Stimulated activated CD8-positive, alpha-beta memory T cell treated with anti-CD3 and anti-CD28 coated beads, Interleukin-15, amount 100 ng/mL, for 48 hours (primary cell): ENCODE data around the gene TRIM61.
"Not testable (repeated sequence)": the region's sequence is repeated elsewhere in the genome, so short reads cannot be mapped to it uniquely, and the experiment has no call there.

Source experiments
- DNase-seq, 2 donors: peaks; one replicate each; pipeline ENCODE4 v3.0.0-alpha.2; 2020; ENCODE audit warnings: low read depth in 2 of 2

TRIM61 gene

DNA sequence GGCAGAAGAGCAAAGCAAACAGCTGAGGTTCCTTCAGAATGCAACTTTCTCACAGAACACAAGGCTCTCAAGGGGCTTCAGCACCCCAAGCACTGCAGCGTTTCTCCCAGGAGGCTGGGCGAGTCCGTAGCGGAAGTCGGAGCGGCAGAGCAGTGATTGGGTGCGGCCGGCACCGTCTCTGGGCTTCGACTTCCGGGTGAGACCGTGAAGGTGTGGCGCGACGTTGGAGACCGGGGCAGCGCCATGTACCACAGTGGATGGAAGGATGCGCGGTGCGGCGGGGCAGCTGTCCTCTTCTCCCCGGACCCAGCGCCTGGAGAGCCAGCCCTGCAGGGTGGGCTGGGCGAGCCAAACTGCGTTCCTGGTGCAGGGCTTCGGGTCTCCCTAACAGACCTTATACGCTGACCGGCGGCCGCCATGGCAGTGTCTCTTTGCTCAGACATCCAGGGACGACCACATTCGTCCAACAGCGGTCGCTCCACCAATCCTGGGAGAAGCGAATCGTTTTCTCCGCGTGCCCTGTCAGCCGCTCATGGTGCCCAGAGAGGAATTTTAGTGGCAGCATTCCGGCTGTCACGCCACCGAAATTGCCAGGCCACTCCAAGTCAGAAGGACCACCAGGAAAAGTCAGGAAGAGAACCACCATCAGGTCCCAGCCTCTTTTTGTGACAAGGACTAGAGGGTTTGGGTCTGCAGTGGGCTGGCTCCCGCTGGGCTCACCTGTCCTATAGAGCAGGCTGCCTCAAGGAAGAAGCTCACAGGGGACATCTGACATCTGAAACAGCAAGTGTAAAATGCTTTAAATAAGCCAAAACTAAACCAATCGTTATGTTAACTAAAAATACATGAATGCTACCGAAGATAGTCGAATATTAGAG is 20.5 kb downstream of the TRIM61 start:
- peak; percentile 69 to 73 for DNase-seq

GRCh38 chr4:164955107-164955805 is 22.2 kb downstream of the TRIM61 start:
- no peak for DNase-seq

DNA sequence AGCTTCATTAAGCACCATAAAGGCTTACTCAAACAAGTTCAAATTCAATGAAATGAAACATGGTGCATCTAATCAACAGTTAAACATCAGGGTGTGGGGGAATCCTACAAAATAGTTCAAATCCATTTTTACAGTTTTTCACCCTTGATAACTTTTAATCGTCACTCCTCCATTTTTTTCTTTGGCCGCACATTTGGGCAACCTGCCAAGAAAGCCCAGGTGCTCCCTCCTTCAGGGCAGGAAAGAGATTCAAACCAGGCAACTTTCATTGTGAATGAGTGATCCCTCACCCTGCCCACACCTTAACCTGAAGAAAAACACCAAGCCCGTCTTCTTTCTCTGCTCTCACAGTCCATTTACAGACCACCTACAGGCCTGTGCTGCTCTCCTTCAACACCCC is 24.9 kb downstream of the TRIM61 start:
- no peak for DNase-seq

GRCh38 chr4:164949448-164950143 is 27.9 kb downstream of the TRIM61 start:
- no peak for DNase-seq

DNA sequence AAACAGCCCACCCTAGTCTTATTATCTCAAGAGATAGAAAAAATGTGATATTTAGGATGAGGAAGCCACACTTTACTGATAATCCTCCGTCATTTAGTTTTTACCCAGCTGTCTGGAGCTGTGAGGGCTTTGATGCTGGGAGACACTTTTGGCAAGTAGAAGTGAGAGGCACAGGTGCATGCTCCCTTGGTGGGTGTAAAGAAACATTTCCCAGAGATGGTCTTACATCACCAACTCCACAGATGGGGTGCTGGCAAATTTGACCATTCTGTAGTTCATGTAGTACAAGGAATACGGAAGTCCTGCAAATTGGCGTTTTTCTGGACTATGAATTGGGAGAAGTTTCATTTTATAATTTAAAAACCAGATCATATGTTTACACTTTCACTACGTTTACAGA is 28.5 kb downstream of the TRIM61 start:
- no peak for DNase-seq

DNA sequence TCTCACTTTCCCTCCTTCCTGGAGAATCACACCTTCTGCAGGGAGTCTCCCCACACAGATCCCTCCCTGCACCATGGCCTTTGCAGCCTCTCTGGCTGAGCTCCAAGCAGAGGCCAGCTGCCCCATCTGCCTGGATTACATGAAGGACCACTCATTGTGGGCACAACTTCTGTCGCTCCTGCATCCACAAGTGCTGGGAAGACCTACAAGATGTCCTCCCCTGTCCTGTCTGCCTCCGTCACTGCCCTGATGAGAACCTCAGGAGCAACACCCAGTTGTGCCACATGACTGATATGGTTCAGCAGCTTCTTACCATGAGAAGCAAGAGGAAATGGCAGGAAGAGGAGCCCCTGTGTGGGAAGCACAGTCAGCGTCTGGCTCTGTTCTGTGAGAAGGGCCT is 29.5 kb downstream of the TRIM61 start:
- DNase-seq, result not testable (repeated sequence)

- no peak for DNase-seq
Measured at GRCh38 chr4:164946810-164947209, 30.6 kb downstream of the TRIM61 start.

- no peak for DNase-seq
Measured at GRCh38 chr4:164945146-164945545, 32.3 kb downstream of the TRIM61 start.

- DNase-seq, result no peak
Measured at GRCh38 chr4:164943192-164943591, 34.3 kb downstream of the TRIM61 start.

DNA sequence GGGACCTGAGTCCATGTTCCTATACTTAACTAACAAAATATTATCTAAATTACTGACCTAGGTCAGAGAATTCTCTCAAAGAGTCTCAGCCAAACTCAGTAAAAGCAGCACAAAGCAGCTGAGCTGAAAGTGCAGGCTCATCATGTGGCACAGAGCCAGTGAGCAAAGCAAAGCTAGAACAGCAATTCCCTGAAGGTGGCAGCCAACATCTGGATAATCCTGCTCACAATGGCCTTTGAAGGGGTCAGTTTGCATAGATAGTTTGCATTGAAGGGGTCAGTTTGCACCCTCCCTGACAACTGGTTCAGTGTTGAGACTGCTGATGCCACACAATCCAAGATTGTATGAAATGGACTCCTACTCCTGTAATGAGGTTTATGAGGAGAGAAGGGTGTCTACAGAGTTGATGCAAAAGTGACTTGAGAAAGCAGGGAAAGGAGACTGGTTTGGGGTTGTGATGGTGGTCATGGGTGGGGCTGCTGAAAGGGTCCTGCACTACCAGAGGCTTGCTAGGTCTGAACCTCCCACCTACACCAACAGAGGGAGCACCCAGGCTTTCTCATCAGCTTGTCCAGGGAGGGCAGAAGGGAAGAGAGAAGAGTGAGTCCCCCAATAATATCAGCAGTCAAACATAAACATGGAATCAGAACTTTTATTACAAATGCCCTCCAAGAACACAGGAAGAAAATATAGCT is 39.7 kb downstream of the TRIM61 start:
- DNase-seq, result no peak

DNA sequence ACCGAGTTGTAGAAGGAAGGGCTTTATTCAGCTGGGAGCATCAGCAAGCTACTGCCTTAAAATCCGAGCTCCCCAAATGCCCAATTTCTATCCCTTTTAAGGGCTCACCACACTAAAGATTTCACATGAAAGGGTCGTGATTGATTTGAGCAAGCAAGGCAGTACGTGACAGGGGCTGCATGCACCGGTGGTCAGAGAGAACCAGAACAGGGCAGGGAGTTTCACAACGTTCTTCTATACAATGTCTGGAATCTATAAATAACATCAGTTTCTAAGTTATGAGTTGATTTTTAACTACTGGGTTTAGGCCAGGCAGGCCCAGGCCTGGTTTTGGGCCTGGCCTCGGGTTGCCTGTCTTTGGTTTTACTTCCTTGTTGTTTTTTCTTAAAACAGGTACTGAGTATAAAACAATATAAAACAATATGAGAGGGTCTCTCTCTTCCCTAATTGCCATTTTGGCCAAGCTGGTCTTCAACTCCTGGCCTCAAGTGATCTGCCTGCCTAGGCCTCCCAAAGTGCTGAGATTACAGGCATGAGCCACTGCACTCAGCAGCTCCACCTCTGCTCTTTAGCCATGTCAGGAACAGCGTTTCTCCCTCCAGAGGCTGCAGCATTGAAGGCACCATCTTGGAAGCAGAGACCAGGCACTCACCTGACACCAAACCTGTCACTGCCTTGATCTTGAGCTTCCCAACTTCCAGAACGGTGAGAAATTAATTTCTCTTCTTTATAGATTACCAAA is 41.4 kb downstream of the TRIM61 start:
- DNase-seq, result not testable (repeated sequence)

- no peak for DNase-seq
Measured at GRCh38 chr4:164935363-164935762, 42.1 kb downstream of the TRIM61 start.

DNA sequence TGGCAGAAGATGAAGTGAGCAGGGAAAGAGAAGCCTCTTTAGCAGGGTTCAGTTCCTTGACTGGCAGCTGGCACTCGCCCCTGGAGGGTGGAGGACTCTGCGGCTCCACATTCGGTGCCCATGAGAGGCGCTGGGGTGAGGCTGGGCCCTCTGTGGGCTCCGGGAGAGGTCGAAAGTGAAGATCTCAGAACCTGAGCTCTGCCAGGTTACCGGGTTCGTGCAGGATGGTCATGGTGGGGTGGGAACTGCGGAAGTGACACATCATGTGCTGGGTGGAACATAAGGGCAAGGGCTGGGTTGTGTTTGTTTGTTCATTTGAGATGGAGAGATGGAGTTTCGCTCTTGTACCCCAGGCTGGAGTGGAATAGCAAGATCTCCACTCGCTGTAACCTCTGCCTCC is 44.2 kb downstream of the TRIM61 start:
- no peak for DNase-seq

- no peak for DNase-seq
Measured at GRCh38 chr4:164931551-164932324, 45.7 kb downstream of the TRIM61 start.

- DNase-seq, result no peak
Measured at GRCh38 chr4:164930647-164931046, 46.8 kb downstream of the TRIM61 start.

GRCh38 chr4:164927101-164927500 is 50.4 kb downstream of the TRIM61 start:
- not testable (repeated sequence) for DNase-seq

GRCh38 chr4:164926301-164926700 is 51.2 kb downstream of the TRIM61 start:
- DNase-seq, result no peak

- DNase-seq, result no peak
Measured at GRCh38 chr4:164924670-164925238, 52.7 kb downstream of the TRIM61 start.

DNA sequence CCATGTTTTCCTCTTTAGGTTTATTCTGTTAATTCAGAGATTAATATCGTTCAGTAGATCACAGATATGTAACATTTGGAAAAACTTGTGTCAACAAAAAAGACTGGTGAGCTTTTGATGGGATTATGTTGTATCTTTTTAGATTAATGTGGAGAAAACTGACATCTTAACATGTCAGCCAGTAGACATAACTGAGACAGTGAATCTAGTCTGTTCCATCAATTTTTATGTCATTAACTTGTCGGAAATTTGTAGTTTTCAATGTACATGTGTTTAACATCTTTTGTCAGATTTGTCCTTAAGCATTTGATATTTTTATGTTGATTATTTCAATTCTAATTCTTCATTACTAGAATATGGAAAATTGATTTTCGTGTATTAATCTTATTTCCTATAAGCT is 58.5 kb downstream of the TRIM61 start:
- DNase-seq, result no peak
